ENCODE data around the gene TNFSF8. TPM values are rescaled to one million over a fixed set of nuclear protein-coding genes. Genes with fewer than 3 reads are reported as not detected.

Gene TNFSF8
- total and polyA plus RNA-seq, 2 experiments from 2014 or later = not detected

DNA sequence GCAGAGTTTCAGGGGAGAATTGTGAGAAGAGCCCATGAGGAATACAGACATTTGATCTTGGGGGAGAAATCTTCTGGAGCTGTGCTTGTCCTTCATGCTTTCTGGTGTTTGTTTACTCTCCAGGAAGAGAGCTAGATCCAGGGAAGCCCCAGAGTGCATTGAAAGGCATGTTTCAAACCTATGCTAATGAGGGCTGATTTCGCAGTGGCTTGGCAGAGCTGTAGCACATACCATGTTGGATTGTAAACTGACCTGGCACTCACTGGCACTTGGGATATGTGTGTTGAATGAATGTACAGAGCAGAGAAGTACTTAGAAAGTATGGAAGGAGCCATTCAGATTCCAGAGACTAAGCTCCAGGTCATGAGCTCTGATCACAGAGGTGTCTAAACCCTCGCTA, 30.9 kb downstream of the TNFSF8 start:
- H3K36me3 ChIP-seq = no peaks in the 10 kb centered on the region
- H3K4me3 ChIP-seq = no peak overlapping the region
- no peaks in the 10 kb centered on the region for H3K9me3 ChIP-seq (ENCODE audit: low read depth)
- peaks cover 27% of the 10 kb centered on the region for H3K27me3 ChIP-seq
- H3K4me1 ChIP-seq (ENCODE audit: low read depth) = no peaks in the 10 kb centered on the region
- TF ChIP-seq, protein P1, sequence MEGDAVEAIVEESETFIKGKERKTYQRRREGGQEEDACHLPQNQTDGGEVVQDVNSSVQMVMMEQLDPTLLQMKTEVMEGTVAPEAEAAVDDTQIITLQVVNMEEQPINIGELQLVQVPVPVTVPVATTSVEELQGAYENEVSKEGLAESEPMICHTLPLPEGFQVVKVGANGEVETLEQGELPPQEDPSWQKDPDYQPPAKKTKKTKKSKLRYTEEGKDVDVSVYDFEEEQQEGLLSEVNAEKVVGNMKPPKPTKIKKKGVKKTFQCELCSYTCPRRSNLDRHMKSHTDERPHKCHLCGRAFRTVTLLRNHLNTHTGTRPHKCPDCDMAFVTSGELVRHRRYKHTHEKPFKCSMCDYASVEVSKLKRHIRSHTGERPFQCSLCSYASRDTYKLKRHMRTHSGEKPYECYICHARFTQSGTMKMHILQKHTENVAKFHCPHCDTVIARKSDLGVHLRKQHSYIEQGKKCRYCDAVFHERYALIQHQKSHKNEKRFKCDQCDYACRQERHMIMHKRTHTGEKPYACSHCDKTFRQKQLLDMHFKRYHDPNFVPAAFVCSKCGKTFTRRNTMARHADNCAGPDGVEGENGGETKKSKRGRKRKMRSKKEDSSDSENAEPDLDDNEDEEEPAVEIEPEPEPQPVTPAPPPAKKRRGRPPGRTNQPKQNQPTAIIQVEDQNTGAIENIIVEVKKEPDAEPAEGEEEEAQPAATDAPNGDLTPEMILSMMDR (IDR thresholded peaks at IDR 0.05; ENCODE audit: low read depth, low read length) = no peak
- H3K27ac ChIP-seq = no peak overlapping the region
- DNase-seq (ENCODE audit: low read depth in 1 of 2, low spot score in 1 of 2) = no peak

DNA sequence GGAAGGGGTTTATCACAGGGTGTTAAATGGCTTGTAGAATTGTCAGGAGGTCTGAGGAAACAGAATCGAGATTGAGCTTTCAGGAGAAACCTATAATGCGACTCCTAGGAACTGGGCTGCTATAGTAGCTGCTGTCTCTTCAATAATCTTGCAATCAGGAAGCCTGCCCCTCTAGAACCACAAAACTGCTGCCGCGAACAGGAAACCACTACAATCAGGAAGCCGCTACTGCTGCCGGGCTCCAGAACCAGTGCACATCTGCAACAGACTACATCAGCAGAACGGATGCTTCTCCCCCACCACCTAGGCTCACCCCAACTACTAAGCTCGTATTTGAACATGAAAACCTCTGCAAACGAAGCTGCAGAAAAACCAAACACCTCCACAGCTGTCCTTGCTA, 31.6 kb downstream of the TNFSF8 start:
- peak in 1 of 2 donors; percentile 29 for DNase-seq (ENCODE audit: low read depth in 1 of 2, low spot score in 1 of 2)
- H3K27me3 ChIP-seq = peaks cover 21% of the 10 kb centered on the region
- TF ChIP-seq, protein P1 (IDR thresholded peaks at IDR 0.05; ENCODE audit: low read depth, low read length) = no peak
- no peak overlapping the region for H3K27ac ChIP-seq
- H3K4me3 ChIP-seq = no peak overlapping the region
- no peaks in the 10 kb centered on the region for H3K4me1 ChIP-seq (ENCODE audit: low read depth)
- H3K36me3 ChIP-seq = no peaks in the 10 kb centered on the region
- no peaks in the 10 kb centered on the region for H3K9me3 ChIP-seq (ENCODE audit: low read depth)

DNA sequence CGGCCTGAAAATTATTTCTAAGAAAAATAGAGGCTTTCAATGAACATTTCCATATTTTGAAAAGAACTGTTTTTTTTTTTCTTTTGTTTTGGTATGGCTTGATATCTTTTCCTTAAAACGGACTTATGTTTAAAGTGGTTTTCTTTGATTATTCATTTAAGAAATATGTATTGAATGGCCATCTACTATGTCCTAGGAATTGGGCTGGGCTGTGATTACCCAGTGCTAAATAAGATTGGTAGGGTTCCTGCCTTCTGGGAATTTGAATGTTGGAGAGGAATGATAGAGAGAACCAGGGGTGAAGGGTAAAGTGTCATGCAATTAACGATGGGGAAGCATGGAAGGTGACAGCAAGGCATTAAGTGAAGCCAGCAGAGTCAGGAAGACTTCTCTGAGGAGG, 33.2 kb downstream of the TNFSF8 start:
- no peaks in the 10 kb centered on the region for H3K36me3 ChIP-seq
- H3K4me1 ChIP-seq (ENCODE audit: low read depth) = no peaks in the 10 kb centered on the region
- no peaks in the 10 kb centered on the region for H3K9me3 ChIP-seq (ENCODE audit: low read depth)
- no peak overlapping the region for H3K4me3 ChIP-seq
- H3K27me3 ChIP-seq = peaks cover 8% of the 10 kb centered on the region
- H3K27ac ChIP-seq = no peak overlapping the region
- TF ChIP-seq, protein P1 (IDR thresholded peaks at IDR 0.05; ENCODE audit: low read depth, low read length) = no peak
- no peak for DNase-seq (ENCODE audit: low read depth in 1 of 2, low spot score in 1 of 2)

DNA sequence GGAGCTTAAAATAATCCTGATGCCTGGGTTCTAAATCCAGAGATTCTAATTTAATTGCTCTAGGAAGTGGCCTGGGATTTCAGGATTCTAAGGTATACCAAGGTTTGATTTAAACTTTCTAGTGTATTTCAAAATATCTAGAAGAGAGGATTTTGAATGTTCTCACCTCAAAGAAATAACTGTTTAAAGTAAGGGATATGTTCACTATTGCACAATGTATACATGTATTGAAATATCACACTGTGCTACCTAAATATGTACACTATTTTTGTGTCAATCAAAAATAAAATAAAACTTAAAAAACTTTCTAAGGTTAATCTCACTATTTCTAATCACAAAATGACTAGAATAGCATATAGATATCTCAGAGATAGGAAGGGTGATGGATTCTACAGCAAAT, 34.0 kb downstream of the TNFSF8 start:
- TF ChIP-seq, protein P1 (IDR thresholded peaks at IDR 0.05; ENCODE audit: low read depth, low read length) = no peak
- no peak overlapping the region for H3K27ac ChIP-seq

DNA sequence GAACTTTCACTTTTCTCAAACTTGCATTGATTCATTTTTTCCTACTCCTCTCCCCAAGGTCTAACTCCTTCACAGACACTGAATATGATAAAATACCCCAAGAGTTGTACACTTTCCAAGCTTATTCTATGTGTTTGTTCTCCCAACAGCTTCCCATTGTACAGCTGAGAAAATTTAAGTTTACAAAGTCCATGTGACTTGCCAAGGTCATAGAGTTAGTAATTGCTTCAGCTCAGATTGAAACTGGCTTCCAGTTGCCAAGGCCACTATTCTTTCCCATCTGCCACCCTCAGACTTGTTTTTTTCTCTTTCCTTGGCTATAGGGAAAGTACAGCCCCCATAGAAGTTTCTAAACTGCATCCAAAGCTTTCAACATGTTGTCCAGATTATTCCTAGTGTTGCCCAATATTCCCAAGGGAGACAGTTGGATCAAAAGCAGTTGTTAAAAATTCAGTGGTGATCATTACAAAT, 34.8 kb downstream of the TNFSF8 start:
- DNase-seq (ENCODE audit: low read depth in 1 of 2, low spot score in 1 of 2) = peak in 1 of 2 donors; percentile 59
- Histone ChIP-seq H3K9me3 (ENCODE audit: low read depth) (no peaks in the 10 kb centered on the region), H3K27ac (no peak overlapping the region), H3K27me3 (peaks cover 6% of the 10 kb centered on the region), H3K4me3 (no peak overlapping the region), H3K4me1 (ENCODE audit: low read depth) (no peaks in the 10 kb centered on the region), H3K36me3 (no peaks in the 10 kb centered on the region)
- TF ChIP-seq, protein P1 (IDR thresholded peaks at IDR 0.05; ENCODE audit: low read depth, low read length) = no peak

More for the DNA sequence above, 34.0 kb downstream of the TNFSF8 start:
- Histone ChIP-seq H3K27me3 (peaks cover 6% of the 10 kb centered on the region), H3K9me3 (ENCODE audit: low read depth) (no peaks in the 10 kb centered on the region), H3K4me1 (ENCODE audit: low read depth) (no peaks in the 10 kb centered on the region), H3K36me3 (no peaks in the 10 kb centered on the region), H3K4me3 (no peak overlapping the region)
- DNase-seq (ENCODE audit: low read depth in 1 of 2, low spot score in 1 of 2) = no peak
